Inferior parietal cortex (tissue), 1 donor: ENCODE measurements around the gene WDR73.
"Not testable (repeated sequence)": the region's sequence is repeated elsewhere in the genome, so short reads cannot be mapped to it uniquely, and the experiment has no call there.

ENCODE experiments used
- DNase-seq: peaks from one replicate; pipeline ENCODE4 v3.0.0-alpha.2; 2016; ENCODE audit errors: extremely low spot score

The WDR73 gene

DNA sequence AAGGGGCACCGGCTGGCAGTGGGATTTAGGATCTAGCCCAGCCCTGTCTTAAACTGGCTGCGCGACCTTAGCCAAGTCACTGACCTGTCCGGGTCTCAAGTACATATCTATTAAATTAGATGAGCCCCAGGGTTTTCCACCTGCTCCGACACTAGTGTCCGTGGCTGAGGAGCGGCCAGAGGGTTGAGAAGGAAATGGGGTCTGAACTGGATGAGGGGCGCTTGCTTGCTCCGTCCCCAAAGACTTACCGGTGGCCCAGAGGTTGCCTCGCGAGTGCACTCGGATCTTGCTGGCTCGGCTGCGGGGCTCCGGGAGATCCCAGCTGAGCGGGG lies 3.6 kb upstream of the WDR73 start:
- no peak for DNase-seq

DNA sequence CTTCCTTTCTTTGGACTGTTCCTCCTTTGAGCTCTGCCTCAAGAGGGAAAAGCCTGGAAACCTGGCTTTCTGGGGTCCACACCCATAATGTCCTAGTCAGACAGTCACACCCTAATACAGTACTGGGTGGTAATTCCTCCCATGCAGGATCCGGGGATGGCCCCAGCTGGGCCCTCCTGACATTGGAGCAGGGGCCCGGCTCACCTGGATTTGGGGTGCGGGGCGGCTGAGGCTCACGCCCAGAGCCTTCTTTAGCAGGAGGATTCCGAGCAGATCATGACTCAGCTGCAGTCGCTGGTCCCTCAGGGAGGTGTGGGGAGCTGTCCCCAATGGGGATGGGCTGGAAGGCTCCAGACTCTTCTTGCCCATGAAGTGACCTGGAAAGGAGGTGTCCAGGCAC lies 2.9 kb upstream of the WDR73 start:
- DNase-seq, result no peak

DNA sequence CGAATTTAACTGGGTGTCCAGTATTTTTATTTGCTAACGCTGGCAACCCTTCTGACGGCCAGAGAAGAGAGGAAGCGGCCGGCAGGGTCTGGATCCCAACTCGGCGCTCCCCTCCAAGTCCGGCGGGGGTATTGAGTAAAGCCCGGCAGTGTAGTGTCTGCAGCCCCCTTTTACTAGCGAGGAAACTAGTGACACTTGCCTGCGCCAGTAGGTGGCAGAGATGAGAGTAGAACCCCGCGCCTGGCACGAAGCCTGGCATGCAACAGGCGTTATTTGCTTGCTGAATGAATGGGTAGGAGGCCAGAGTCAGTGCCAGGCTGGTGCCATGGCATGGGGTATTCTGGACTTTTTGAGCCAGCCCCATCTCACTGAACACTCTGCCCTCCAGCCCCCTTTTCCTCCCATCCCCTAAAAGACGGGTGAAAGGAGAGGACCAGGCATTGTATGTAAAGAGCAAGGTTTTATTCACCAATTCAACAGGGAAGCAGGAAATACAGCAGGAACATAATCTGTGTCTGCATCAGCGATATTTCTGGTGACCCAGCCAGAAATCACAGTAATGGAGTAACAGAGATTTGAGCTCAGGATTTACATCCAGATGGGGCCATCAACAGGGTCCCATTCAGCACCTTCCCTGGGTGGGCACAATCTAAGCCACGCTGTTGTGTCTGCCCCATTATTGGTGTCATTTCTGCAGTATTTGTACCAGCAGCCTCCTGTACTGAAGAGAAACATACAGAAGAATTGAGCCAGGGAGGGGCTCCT lies 788 bp upstream of the WDR73 start:
- peak; percentile 86 for DNase-seq

DNA sequence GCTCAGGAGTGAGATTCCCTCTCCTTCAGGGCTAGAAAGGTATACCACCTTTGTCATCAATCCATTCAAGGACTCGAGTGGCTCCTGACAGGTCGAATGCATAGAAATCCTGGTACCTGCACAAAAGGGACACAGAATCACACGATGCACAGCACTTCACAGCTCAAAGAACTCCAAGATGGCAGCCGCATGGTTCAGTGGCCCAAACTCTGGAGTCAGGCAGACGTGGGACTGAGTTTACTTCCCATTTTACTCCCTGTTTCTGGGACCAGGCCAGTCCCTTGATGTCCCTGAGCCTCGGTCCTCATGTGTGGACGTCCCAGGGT lies 536 bp downstream of the WDR73 start:
- DNase-seq, result no peak

DNA sequence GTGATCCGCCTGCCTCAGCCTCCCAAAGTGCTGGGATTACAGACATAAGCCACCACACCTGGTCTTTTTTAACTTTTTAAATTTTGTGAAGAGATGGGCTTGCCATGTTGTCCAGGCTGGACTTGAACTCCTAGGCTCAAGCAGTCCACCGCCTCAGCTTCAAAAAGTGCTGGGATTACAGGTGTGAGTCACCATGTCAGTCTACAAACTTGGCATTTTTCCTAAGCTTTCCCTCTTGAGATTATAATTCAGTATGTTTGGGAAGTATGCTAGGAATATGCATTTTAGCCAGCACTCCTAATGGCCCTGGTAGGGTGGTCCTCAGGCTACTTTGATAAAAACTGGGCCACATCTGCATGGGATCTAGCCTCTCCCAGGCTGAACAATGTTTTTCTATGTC lies 4.4 kb downstream of the WDR73 start:
- DNase-seq, result no peak

DNA sequence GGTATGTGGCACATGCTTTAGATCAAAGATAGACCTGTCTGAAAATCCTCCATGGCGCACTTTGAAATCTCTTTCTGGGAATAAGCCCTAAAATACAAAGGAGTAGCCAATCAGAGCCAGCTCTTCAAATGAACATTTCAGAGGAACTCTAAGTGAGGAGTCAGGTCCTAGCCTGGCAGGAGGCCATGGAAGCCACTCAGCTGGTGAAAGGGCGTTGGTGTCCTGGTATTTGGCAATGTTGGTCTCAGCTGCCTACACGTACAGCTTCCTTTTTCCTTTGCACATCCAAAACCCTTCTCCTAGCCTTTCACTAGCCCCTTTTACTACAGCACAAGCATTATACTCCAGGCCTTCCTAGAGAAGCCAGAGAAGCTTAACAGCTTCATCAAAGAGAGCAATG lies 5.5 kb downstream of the WDR73 start:
- DNase-seq, result no peak

DNA sequence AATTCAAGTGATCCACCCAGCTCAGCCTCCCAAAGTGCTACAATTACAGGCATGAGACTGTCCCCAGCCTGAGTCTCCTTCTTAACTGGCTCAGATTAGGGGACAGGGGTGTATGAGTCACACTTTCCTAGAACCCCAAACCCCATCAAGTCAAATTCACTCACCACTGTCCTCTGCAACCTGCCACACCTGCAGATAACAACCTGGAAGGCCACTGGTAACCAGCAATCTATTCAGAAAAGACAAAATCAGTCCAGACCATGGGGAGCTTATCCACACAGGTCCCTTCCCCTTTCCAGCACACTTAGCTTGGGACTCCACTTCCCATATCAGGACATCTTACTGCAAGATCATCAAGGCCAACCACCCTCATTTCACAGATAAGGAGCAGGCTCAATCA lies 6.4 kb downstream of the WDR73 start:
- DNase-seq, result no peak

DNA sequence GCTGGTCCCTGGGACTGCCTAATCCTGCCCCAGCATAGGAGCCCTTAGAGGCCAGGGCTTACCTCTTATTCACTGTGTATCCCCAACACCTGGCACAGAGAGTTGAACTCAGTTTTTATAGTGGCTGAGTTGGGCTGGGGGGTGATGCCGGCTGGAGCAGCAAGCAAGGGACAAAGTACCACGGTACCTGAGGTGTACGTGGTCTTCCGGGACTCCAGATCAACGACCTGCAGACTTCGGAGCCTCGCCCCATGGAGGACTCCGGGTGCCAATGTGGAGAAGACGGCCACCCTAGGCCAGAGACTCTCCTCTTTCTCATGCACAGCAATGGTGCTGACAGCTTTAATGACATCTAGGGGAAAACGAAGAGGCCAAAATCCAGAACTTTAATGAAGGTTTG lies 8.1 kb downstream of the WDR73 start:
- DNase-seq, result no peak

DNA sequence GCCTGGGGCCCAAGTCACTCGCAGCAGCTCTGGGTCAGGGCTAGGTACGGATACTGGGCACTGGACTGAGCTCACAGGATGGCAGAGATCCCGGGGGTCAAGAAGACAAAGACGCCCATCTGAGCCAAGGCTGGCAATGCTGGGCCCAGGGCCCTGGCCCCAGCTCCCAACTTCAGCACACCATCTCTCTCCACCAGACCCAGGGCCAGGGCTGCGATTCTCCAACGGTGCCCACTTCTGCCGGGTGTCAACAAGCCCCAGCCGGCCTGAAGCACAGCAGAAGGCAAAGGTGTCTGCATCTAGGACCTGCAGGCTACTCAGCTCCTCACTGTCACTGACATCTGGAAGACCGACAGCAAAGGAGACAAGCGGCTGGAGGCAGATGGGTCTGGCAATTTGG lies 8.6 kb downstream of the WDR73 start:
- no peak for DNase-seq

DNA sequence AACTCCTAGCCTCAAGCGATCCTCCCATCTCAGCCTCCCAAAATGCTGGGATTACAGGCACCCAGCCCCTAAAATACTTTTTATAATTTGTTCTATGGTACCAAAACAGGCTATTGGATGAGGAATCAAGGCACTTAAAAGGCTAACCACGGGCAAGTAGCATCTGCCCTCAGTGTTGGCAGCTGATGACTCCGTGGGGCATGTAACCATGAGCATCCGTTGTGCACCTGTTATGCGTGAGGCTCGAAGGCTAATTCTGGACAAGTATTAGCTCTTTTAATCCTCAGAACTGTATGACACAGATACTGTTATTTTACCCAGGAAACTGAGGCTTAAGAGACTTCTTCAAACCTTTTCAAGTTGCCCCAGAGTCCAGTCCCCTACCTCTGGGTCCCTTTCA lies 10.2 kb downstream of the WDR73 start:
- DNase-seq, result no peak

DNA sequence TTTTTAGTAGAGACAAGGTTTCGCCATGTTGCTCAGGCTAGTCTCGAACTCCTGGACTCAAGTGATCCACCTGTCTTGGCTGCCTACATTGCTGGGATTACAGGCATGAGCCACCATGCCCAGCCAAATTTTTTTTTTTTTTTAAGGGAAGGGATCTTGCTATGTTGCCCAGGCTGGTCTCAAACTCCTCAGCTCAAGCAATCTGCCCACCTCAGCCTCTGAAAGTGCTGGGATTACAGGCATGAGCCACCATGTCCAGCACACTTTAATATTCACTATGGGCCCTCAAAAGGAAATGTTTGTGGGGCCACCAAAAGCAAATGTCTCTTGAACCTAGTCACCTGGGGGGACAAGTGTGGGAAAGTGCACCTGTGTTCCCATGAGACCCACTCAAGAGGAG lies 11.4 kb downstream of the WDR73 start:
- DNase-seq, result not testable (repeated sequence)

DNA sequence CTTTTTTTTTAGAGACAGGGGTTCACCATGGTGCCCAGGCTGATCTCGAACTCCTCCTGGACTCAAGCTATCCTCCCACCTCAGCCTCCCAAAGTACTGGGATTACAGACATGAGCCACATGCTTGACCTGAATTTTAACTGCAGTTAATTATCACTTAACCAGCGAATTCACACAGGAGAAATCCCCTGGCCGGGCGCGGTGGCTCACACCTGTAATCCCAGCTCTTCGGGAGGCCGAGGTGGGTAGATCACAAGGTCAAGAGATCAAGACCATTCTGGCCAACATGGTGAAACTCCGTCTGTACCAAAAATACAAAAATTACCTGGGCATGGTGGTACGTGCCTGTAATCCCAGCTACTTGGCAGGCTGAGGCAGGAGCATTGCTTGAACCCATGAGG lies 12.2 kb downstream of the WDR73 start:
- not testable (repeated sequence) for DNase-seq

DNA sequence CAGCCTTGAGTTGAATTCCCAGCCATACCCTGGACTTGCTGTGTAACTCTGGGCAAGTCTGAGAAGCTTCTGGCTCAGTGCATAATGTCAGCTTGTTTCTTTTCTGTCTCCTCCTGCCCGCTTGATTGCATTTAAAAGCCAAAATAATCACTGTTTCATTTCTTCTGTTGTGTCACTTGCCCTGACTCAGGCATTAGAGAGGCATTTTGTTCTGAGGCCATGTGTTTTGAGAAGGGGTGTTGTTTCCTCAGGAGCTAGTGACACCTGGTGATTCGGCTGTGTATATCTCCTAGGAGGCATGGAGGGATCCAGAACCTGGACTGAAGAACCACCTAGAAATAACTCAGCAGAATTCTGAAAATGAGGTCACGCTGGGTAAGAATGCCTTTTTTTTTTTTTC lies 16.0 kb downstream of the WDR73 start:
- peak; percentile 22 for DNase-seq

DNA sequence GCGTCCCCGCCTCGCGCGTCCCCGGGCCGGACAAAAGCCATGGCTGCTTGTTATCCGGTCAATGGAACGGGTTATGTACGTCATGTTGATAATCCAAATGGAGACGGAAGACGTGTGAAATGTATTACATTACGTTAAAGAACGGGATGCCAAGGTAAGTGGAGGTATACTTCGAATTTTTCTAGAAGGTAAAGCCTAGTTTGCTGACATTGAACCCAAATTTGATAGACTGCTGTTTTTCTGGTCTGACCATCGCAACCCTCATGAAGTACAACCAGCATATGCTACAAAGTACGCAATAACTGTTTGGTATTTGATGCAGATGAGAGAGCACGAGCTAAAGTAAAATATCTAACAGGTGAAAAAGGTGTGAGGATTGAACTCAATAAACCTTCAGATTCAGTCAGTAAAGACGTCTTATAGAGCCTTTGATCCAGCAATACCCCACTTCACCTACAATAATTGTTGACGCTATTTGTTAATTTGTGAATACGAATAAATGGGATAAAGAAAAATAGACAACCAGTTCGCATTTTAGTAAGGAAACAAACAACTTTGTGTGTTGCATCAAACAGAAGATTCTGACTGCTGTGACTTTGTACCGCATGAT lies 19.8 kb downstream of the WDR73 start:
- peak; percentile 66 for DNase-seq

DNA sequence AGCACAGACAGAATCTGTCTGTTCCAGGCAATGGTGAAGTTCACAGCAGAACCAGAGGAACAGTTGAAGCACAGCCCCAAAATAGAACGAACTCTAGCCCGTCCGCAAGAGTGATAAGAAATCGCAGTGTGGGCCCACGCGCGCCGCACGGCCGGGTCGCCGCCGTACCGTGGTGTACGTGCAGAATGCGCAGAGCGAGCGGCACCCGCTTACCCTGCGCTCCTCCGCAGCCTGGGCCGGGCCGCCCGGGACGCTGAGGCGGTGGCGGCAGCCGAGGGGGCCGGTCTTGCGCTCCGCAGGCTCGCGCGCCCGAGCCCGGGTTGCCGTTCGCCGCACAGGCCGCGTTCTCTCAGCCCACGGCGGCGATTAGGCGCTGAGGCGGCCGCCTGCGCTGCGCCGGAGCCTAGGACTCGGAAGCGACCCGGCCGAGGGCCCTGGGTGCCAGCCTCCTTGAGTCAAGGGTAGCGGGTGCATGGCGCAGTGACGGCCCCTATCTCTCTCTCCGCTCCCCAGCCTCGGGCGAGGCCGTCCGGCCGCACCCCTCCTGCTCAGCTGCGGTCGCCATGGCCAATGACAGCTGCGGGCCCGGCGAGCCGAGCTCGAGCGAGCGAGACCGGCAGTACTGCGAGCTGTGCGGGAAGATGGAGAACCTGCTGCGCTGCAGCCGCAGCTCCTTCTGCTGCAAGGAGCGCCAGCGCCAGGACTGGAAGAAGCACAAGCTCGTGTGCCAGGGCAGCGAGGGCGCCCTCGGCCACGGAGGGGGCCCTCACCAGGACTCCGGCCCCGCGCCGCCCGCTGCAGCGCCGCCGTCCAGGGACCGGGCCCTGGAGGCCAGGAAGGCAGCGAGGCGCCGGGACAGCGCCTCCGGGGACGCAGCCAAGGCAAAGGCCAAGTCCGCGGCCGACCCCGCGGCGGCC lies 20.5 kb downstream of the WDR73 start:
- DNase-seq, result peak; percentile 66

DNA sequence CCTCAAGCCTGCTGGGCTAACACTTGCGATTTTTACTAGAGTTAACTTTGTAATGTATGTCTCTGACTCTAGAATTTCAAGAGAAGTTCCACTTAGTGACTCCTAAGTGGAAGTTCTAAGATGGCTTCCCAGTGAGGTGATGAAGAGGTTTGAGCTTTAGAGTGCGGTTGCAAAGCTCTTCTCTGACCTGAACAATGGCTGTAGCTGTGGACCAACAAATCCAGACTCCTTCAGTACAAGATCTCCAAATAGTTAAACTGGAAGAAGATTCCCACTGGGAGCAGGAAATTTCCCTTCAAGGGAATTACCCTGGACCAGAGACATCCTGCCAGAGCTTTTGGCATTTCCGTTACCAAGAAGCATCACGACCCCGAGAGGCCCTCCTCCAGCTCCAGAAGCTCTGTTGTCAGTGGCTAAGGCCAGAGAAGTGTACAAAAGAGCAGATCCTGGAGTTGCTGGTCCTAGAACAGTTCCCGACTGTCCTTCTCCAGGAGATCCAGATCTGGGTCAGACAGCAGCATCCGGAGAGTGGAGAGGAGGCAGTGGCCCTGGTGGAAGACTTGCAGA lies 22.3 kb downstream of the WDR73 start:
- no peak for DNase-seq

DNA sequence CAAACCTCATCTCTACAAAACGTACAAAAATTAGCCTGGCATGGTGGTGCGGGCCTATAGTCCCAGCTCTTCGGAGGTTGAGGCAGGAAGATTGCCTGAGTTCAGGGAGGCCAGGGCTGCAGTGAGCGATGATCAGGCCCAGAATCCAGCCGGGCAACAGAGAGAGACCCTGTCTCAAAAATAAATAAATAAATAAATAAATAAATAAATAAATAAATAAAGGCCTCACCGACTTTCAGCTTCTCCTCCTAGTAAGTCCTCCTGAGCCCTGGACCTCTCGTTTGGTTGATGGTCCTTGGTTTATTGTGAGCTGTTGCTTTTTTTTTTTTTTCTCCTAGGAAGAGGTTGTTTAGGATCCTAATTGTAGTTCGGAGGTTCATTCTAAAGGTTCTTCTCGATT lies 25.1 kb downstream of the WDR73 start:
- no peak for DNase-seq

DNA sequence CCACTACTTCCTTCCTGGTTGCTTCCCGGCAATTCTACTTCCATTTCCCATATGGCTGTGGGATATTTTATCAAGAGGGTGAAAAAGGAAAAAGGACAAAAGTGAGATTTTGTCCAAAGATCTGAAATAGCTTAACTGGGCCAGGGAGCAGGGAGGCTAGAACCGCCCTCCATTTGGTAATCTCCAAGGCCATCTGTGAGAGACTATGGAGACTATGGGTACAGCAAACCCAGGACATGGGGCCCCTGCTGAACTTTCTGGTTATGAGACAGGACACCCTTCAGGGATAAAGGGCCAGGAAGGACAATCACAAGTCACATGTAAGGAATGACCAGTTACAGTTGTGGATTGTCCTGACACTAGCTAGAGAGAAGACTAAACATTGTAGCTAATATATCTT lies 29.0 kb downstream of the WDR73 start:
- DNase-seq, result no peak

DNA sequence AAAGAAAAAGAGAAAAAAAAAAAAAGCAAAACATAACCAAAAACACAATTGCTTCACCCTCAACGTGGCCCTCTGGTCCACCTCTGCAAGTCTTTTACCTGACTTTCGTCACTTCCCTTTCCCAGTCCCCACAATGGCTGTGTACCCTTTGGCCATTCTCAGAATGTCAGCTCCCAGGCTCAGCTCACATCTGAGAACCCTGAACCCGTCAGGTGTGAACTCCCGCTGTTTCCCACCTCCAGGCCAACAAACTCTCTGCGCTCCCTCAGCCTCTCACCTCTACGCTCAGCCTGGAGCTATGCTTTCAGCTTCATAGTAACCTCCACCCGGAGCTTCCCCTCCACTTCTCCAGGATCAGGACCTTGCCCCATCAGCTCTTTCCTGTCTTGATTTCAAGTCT lies 29.7 kb downstream of the WDR73 start:
- DNase-seq, result no peak

DNA sequence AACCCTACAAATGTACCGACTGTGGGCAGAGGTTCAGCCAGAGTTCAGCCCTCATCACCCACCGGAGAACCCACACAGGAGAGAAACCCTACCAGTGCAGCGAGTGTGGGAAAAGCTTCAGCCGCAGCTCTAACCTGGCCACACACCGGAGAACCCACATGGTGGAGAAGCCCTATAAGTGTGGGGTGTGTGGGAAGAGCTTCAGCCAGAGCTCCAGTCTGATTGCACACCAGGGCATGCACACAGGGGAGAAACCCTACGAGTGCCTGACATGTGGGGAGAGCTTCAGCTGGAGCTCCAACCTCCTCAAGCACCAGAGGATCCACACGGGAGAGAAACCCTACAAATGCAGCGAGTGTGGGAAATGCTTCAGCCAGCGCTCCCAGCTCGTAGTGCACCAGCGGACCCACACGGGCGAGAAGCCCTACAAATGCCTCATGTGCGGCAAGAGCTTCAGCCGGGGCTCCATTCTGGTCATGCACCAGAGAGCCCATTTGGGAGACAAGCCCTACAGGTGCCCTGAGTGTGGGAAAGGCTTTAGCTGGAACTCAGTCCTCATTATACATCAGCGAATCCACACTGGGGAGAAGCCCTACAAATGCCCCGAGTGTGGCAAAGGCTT lies 32.6 kb downstream of the WDR73 start:
- no peak for DNase-seq

DNA sequence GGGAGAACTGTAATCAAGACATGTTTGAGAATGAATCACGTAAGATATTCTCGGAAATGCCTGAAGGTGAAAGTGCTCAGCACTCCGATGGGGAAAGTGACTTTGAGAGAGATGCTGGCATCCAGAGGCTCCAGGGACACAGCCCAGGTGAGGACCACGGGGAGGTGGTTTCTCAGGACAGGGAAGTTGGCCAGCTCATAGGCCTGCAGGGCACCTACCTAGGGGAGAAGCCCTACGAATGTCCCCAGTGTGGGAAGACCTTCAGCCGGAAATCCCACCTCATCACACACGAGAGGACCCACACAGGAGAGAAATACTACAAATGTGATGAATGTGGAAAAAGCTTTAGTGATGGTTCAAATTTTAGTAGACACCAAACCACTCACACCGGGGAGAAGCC lies 33.5 kb downstream of the WDR73 start:
- DNase-seq, result no peak

DNA sequence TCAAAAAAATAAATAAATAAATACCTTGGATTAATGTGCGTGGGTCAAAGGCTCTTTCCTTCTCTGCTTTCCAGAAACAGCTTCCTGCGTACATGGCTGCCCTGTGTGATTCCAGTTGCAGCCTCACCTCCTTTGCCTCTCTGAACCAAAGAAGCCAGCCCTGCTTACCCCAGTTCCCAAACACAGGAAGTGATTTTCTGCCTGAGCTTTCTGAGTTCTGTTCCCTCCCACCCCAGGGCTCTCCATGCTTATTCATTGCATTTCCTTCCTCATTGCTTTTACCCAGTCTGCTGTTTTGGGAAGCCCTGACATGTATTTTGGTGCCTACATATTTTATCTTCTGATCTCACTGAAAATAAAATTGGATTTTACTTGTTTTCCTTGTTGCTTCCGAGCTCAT lies 37.8 kb downstream of the WDR73 start:
- no peak for DNase-seq
